Stimulated activated CD8-positive, alpha-beta memory T cell treated with anti-CD3 and anti-CD28 coated beads, Interleukin-15, amount 100 ng/mL, for 1 hour (primary cell): Measurements from ENCODE around the gene RAN.
"Not testable (repeated sequence)": the region's sequence is repeated elsewhere in the genome, so short reads cannot be mapped to it uniquely, and the experiment has no call there.

Experiments used
- DNase-seq: peaks from one replicate; pipeline ENCODE4 v3.0.0-alpha.2; 2020; ENCODE audit warnings: low read depth

The RAN gene

GRCh38 chr12:130878193-130879185, 6.6 kb downstream of the RAN start:
- no peak for DNase-seq

- DNase-seq = no peak
Observed at GRCh38 chr12:130879212-130879686, 7.4 kb downstream of the RAN start.

GRCh38 chr12:130879781-130880389, 8.0 kb downstream of the RAN start:
- no peak for DNase-seq

GRCh38 chr12:130880411-130880885, 8.6 kb downstream of the RAN start:
- DNase-seq = no peak

GRCh38 chr12:130881046-130881445, 9.2 kb downstream of the RAN start:
- DNase-seq = no peak

- DNase-seq = no peak
Observed at GRCh38 chr12:130881548-130881947, 9.7 kb downstream of the RAN start.

- not testable (repeated sequence) for DNase-seq
Observed at GRCh38 chr12:130887190-130887589, 15.3 kb downstream of the RAN start.

GRCh38 chr12:130904064-130904463, 32.2 kb downstream of the RAN start:
- no peak for DNase-seq

GRCh38 chr12:130904936-130905455, 33.1 kb downstream of the RAN start:
- DNase-seq = not testable (repeated sequence)

- no peak for DNase-seq
Observed at GRCh38 chr12:130909111-130909510, 37.2 kb downstream of the RAN start.

- DNase-seq = no peak
Observed at GRCh38 chr12:130911193-130911592, 39.3 kb downstream of the RAN start.

- DNase-seq = no peak
Observed at GRCh38 chr12:130911933-130912332, 40.1 kb downstream of the RAN start.

- DNase-seq = no peak
Observed at GRCh38 chr12:130916241-130916911, 44.5 kb downstream of the RAN start.

- DNase-seq = no peak
Observed at GRCh38 chr12:130917607-130918006, 45.7 kb downstream of the RAN start.

- no peak for DNase-seq
Observed at GRCh38 chr12:130919086-130919485, 47.2 kb downstream of the RAN start.

GRCh38 chr12:130920119-130920703, 48.3 kb downstream of the RAN start:
- no peak for DNase-seq

- DNase-seq = no peak
Observed at GRCh38 chr12:130920723-130921381, 49.0 kb downstream of the RAN start.

GRCh38 chr12:130922511-130922953, 50.7 kb downstream of the RAN start:
- no peak for DNase-seq

GRCh38 chr12:130924966-130925665, 53.2 kb downstream of the RAN start:
- no peak for DNase-seq

GRCh38 chr12:130925666-130926015, 53.8 kb downstream of the RAN start:
- DNase-seq = no peak
